ENCODE measurements around the gene TXNRD3.

TXNRD3 gene

DNA sequence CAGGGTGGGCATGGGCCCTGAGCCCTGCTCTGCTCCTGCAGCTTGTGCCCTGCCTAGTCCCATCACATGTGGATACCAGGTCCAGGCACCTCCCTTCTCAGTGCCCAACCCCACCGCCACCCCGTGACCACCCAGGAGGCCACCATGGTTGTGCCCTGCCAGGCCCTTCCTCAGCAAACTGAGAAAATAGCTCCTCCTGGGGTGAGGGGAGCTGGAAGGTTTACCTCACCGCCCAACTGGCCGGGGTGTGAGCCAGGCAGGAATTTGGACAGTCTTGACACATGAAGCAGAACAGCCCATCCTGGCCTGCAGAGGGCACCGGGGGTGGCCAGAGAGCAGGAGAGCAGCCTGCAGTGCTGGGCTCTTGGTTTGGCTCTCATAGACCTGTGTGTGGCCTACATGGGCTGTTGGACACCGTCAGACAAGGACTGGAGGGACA lies 84.8 kb downstream of the TXNRD3 start:
- TF ChIP-seq, protein P1, sequence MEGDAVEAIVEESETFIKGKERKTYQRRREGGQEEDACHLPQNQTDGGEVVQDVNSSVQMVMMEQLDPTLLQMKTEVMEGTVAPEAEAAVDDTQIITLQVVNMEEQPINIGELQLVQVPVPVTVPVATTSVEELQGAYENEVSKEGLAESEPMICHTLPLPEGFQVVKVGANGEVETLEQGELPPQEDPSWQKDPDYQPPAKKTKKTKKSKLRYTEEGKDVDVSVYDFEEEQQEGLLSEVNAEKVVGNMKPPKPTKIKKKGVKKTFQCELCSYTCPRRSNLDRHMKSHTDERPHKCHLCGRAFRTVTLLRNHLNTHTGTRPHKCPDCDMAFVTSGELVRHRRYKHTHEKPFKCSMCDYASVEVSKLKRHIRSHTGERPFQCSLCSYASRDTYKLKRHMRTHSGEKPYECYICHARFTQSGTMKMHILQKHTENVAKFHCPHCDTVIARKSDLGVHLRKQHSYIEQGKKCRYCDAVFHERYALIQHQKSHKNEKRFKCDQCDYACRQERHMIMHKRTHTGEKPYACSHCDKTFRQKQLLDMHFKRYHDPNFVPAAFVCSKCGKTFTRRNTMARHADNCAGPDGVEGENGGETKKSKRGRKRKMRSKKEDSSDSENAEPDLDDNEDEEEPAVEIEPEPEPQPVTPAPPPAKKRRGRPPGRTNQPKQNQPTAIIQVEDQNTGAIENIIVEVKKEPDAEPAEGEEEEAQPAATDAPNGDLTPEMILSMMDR (IDR thresholded peaks at IDR 0.05; ENCODE audit: insufficient read depth, low read depth, low read length, missing control alignments): no peak
- DNase-seq (ENCODE audit: low read depth): no peak
- H3K4me3 ChIP-seq (ENCODE audit: low read length): no peak overlapping the region

DNA sequence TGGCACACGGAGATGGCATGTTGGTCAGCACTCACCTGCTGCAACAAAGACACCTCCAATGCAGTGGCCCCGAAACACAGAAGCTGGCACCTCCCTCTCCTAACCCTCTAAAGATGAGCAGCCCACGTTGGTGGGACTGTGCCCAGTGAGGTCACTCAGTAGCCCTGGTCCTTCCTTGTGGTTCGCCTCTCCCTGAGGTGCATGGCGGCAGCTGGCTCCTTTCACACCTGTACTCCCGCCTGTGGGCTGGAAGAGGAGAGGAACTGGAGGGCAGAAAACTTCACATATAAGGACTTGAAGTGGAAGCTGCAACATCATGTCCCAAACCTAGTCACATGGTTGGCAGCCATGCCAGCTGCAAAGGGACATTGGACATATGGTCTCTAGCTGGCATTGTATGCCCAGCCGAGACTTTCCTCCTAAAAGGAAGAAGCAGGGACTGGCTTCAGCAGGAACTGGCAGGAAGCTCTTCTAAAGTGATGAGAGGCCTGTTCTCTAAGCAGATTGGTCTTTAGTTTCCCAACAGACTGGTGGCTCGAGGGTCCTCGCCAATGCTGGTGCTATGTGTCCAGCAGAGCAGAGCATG lies 85.4 kb downstream of the TXNRD3 start:
- no peak for DNase-seq (ENCODE audit: low read depth)
- H3K4me3 ChIP-seq (ENCODE audit: low read length): no peak overlapping the region
- TF ChIP-seq, protein P1 (IDR thresholded peaks at IDR 0.05; ENCODE audit: insufficient read depth, low read depth, low read length, missing control alignments): no peak

DNA sequence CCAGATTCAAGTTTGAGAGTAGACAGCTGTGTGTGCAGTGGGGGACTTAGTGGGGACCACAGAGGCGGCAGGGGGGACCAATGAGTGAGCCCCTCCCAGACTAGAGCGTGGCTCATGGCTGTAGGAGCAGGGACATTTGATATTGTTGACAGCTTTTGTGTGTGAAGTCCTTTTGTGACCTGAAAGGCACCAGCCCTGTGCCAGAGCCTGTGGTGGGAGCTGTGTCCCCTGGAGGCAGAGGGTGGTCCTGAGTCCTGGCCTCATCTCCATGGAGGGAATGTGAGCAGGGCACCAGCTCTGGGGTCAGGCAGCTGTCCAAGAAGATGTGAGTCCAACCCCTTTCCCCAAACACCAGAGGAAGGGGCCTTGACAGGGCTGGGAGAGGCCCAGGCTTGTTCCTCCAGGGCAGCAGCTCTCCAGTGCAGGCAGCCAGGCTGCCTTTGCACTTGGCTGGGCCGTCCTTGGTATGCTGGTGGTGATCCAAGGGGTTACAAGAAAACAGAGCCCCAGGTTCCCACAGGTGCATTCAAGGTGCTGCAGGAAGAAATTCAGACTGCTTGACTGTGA lies 86.1 kb downstream of the TXNRD3 start:
- DNase-seq (ENCODE audit: low read depth): no peak
- TF ChIP-seq, protein P1 (IDR thresholded peaks at IDR 0.05; ENCODE audit: insufficient read depth, low read depth, low read length, missing control alignments): no peak
- no peak overlapping the region for H3K4me3 ChIP-seq (ENCODE audit: low read length)

DNA sequence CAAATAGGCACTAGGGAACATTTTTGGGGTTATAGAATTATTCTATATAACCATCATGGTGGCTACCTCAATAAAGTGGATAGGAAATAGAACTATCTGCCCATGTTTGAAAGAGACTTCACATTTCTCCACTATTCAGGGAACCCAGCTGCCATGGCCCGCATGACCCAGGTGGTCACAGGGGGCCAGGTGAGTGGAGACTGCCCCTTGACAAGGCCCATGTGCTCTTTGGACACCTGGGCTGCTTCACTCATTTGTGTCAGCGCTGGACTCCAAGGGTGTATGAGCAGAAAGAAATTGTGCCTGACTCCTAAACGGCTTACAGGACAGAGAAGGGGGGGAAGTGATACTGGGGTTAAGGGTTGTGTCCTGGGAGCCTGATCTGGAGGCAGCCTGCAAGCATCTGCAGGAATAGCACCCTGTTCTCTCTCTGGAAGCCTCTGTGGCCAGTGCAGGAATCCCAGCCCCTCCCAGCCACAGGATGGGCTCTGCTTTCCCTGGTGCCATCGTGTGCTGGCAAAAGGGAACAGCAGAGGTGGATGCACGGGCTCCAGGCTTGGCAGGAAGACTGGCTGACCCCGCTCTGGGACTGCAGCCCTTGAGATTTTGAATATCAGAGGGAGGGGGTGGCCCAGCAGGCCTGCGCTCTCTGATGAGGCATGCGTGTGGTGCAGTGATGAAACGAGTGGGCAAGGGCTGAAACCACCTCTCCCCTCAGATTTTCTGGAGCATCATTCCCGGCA lies 87.1 kb downstream of the TXNRD3 start:
- TF ChIP-seq, protein P1 (IDR thresholded peaks at IDR 0.05; ENCODE audit: insufficient read depth, low read depth, low read length, missing control alignments): peak; percentile 20
- no peak overlapping the region for H3K4me3 ChIP-seq (ENCODE audit: low read length)
- no peak for DNase-seq (ENCODE audit: low read depth)

DNA sequence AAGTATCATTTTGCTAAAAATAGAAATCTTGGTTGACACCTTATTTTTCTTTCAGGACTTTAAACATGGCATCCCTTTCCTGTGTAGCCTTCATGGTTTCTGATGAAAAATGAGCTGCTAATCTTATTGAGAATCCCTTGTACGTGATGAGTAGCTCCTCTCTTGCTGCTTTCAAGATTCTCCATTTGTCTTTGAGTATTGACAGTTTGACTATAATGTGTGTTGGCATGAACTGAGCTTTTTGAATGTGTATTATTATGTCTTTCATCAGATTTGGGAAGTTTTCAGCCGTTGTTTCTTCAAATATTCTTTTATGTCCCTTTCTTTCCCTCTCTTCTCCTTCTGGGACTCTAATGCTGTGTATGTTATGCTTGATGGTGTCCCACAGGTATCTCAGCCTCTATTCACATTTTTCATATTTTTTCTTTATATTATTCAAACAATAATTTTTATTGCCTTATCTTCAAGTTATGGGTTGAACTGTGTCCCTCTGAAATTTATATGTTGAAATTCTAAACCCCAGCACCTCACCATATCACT lies 92.1 kb downstream of the TXNRD3 start:
- TF ChIP-seq, protein P1 (IDR thresholded peaks at IDR 0.05; ENCODE audit: insufficient read depth, low read depth, low read length, missing control alignments): no peak
- DNase-seq (ENCODE audit: low read depth): no peak
- H3K4me3 ChIP-seq (ENCODE audit: low read length): no peak overlapping the region

DNA sequence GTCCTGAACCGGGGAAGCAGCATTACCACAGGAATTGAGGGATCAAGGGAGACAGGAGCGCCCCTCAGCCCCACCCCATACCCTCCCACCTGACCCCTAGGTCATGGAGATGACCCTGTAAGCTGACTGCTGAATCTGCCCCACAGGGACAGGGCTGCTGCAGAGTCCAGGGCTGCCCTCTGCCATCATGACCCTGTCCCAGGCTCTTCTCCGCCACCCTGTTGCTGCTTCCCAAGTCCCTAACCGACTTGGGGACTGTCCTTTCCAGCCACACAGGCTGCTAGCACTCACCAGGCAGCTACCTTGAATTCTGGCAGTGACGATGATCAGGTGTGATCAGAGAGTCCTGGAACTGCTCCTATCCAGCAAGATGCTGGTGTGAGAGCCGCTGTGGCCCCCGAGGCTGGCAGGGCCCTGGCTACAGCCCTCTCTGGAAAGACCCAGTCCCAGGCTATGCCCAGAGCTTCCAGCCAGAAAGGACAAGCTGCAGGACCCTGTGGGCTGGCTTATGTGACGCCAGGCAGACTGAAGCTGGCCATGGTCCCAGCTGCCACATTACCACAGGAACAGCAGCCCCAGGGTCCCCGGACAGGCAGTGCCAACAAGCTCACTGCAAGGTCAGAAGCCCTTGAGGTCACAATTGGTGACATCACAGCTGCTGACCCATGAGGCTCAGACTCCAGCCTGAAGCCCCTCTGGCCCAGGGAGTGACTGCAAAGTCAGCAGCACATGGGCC lies 96.4 kb downstream of the TXNRD3 start, which contains the start of gene C3orf22:
C3orf22 (minus strand) TSS at position 597 of the 736 bp plus-strand sequence. CDS start 5,542 bp downstream, outside the sequence.
- no peak for DNase-seq (ENCODE audit: low read depth)
- no peak within 1 kb of the TSS for H3K4me3 ChIP-seq (ENCODE audit: low read length)
- TF ChIP-seq, protein P1 (IDR thresholded peaks at IDR 0.05; ENCODE audit: insufficient read depth, low read depth, low read length, missing control alignments): no peak

Measured in epithelial cell of esophagus (primary cell).